Activated CD8-positive, alpha-beta T cell treated with anti-CD3 and anti-CD28 coated beads, Interleukin-2, amount 10 ng/mL, durations not matched to agents 7 days and 5 days (primary cell): ENCODE results near the gene NME7. TPM values are rescaled to one million over a fixed set of nuclear protein-coding genes. Genes with fewer than 3 reads are reported as not detected.
A peak's percentile ranks its signal among the peaks of the same experiment; 100 is the strongest.
"Not testable (repeated sequence)": the region's sequence is repeated elsewhere in the genome, so short reads cannot be mapped to it uniquely, and the experiment has no call there.

Source experiments
- ATAC-seq: fragments of 150-1000 bp; cut with Tn5 transposase; one replicate; pipeline ENCODE4 v1.10.0; 2021; ENCODE audit warnings: moderate library complexity
- CTCF ChIA-PET: fragments of 350-600 bp; sonication (Branson Sonifier 250); formaldehyde crosslinking; loops from one replicate; lab custom pipeline; 2021; ENCODE audit warnings: antibody characterized with exemption; lab: Charles Lee
- POLR2A ChIA-PET: fragments of 350-600 bp; sonication (Branson Sonifier 250); formaldehyde crosslinking; loops from one replicate; lab custom pipeline; 2021; ENCODE audit warnings: antibody characterized with exemption; lab: Charles Lee
- DNase-seq: peaks from one replicate; pipeline ENCODE4 v3.0.0-alpha.2; 2020
- H3K27ac Mint-ChIP-seq: one replicate; pipeline ENCODE4 v1.8.0; 2021; ENCODE audit warnings: mild to moderate bottlenecking, mixed read lengths
- H3K27me3 Mint-ChIP-seq: one replicate; pipeline ENCODE4 v1.8.0; 2021; ENCODE audit warnings: low read depth, mixed read lengths
- H3K36me3 Mint-ChIP-seq: one replicate; pipeline ENCODE4 v1.8.0; 2021; ENCODE audit warnings: low read depth, mixed read lengths
- H3K4me1 Mint-ChIP-seq: one replicate; pipeline ENCODE4 v1.8.0; 2021; ENCODE audit warnings: low read depth, mixed read lengths
- H3K4me3 Mint-ChIP-seq: one replicate; pipeline ENCODE4 v1.8.0; 2021; ENCODE audit warnings: mild to moderate bottlenecking, mixed read lengths
- H3K9me3 Mint-ChIP-seq: one replicate; pipeline ENCODE4 v1.8.0; 2022; ENCODE audit warnings: mixed read lengths; ENCODE audit not compliant: insufficient read depth
- total RNA-seq, 2 experiments: library from RNA; stranded (reverse); gene quantifications; one replicate each; pipeline ENCODE4 v1.2.3, GENCODE V29; 2021

Gene NME7
- total RNA-seq, 2 experiments from 2014 or later = 20.9 to 23.2 TPM

DNA sequence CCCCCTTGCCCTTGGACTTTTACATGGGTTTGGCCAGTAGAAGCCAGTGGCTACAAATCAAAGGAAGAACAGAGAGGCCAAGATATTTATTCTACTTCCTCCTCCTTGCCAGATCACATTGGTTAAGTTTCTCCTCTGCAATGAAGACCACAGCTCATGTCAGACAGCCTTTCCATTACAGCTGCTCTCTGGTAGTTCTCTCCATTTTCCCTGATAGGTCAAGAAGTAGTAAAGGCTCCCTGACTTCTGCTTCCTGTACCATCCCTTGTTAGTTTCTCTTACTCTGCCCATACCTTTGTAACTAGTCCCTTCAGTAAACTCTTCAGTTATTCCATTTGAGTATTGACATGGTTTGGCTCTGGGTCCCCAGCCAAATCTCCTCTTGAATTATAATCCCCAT is 27.8 kb downstream of the NME7 start:
- H3K4me1 Mint-ChIP-seq = peaks cover 17% of the 10 kb centered on the region
- peak; percentile 58 for ATAC-seq

DNA sequence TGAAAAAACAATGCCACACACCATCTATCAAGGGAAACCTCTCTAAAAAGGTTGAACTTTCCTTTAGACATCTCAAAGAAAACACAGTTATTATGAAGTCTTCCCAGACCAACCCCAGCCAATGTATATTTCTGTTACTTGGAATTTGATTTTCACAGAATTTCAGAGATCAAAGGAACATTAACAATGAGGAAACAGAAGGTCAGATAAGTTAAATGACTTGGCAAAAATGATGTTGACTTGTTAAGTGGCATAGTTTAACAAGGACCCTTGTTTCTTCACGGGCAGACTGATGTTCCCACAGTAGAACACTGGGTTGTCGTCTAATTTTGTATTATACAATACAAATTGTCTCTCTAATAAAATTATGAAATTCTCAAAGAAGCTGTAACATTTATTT is 29.0 kb downstream of the NME7 start:
- ChIA-PET POLR2A (no interaction called here), CTCF (interaction anchor here (0.9 to 2.7 kb wide), 3 partner anchors 10 to 735 kb away, joined by 3 to 13 read pairs (median 5); no protein-coding TSS in a partner anchor)
- H3K36me3 Mint-ChIP-seq = peaks cover 34% of the 10 kb centered on the region
- no peaks in the 10 kb centered on the region for H3K9me3 Mint-ChIP-seq
- H3K27me3 Mint-ChIP-seq = no peaks in the 10 kb centered on the region
- peaks cover 17% of the 10 kb centered on the region for H3K4me1 Mint-ChIP-seq
- H3K27ac Mint-ChIP-seq = no peak overlapping the region
- H3K4me3 Mint-ChIP-seq = no peak overlapping the region
- no peak for ATAC-seq
- DNase-seq = no peak

More for the DNA sequence above, 27.8 kb downstream of the NME7 start:
- H3K36me3 Mint-ChIP-seq = peaks cover 32% of the 10 kb centered on the region
- CTCF ChIA-PET = interaction anchor here (1.5 to 2.7 kb wide), 2 partner anchors 9 to 736 kb away, joined by 5 to 13 read pairs; no protein-coding TSS in a partner anchor
- POLR2A ChIA-PET = no interaction called here
- H3K9me3 Mint-ChIP-seq = no peaks in the 10 kb centered on the region
- DNase-seq = no peak
- no peak overlapping the region for H3K4me3 Mint-ChIP-seq
- peak overlapping the region; percentile 13 for H3K27ac Mint-ChIP-seq
- no peaks in the 10 kb centered on the region for H3K27me3 Mint-ChIP-seq

DNA sequence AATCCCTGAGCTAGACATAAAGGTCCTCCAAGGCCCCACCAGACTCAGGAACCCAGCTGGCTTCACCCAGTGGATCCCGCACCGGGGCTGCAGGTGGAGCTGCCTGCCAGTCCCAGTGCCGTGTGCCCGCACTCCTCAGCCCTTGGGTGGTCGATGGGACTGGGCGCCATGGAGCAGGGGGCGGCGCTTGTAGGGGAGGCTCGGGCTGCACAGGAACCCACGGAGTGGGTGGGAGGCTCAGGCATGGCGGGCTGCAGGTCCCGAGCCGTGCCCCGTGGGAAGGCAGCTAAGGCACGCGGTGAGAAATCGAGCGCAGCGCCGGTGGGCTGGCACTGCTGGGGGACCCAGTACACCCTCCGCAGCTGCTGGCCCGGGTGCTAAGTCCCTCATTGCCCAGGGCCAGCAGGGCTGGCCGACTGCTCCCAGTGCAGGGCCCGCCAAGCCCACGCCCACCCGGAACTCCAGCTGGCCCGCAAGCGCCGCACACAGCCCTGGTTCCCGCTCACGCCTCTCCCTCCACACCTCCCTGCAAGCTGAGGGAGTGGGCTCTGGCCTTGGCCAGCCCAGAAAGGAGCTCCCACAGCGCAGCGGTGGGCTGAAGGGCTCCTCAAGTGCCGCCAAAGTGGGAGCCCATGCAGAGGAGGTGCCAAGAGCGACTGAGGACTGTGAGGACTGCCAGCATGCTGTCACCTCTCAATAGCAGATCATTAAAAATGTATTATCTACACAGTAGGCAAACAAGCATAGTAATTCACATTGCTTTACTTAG is 30.5 kb downstream of the NME7 start:
- H3K4me1 Mint-ChIP-seq = peaks cover 17% of the 10 kb centered on the region
- CTCF ChIA-PET = interaction anchor here (1.3 kb wide), 1 partner anchor 11 kb away, joined by 7 read pairs; no protein-coding TSS in a partner anchor
- POLR2A ChIA-PET = interaction anchor here (0.6 kb wide), 1 partner anchor 172 kb away, joined by 3 read pairs; no protein-coding TSS in a partner anchor
- H3K27ac Mint-ChIP-seq, DNase-seq, H3K4me3 Mint-ChIP-seq, ATAC-seq, H3K9me3 Mint-ChIP-seq, H3K27me3 Mint-ChIP-seq: not testable (repeated sequence)
- H3K36me3 Mint-ChIP-seq = peaks cover 34% of the 10 kb centered on the region

DNA sequence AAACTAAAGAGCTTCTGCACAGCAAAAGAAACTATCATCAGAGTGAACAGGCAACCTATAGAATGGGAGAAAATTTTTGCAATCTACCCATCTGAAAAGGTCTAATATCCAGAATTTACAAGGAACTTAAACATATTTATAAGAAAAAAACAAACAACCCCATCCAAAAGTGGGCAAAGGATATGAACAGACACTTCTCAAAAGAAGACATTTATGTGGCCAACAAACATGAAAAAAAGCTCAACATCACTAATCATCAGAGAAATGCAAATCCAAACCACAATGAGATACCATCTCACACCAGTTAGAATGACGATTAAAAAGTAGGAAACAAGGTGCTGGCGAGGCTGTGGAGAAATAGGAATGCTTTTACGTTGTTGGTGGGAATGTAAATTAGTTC is 32.9 kb downstream of the NME7 start:
- DNase-seq, H3K27me3 Mint-ChIP-seq, ATAC-seq, POLR2A ChIA-PET, H3K27ac Mint-ChIP-seq, H3K4me3 Mint-ChIP-seq: not testable (repeated sequence)
- Mint-ChIP-seq H3K4me1 (peaks cover 15% of the 10 kb centered on the region), H3K36me3 (peaks cover 28% of the 10 kb centered on the region), H3K9me3 (peaks cover 17% of the 10 kb centered on the region)
- CTCF ChIA-PET = interaction anchor here (1.5 kb wide), 1 partner anchor 14 kb away, joined by 4 read pairs; no protein-coding TSS in a partner anchor

DNA sequence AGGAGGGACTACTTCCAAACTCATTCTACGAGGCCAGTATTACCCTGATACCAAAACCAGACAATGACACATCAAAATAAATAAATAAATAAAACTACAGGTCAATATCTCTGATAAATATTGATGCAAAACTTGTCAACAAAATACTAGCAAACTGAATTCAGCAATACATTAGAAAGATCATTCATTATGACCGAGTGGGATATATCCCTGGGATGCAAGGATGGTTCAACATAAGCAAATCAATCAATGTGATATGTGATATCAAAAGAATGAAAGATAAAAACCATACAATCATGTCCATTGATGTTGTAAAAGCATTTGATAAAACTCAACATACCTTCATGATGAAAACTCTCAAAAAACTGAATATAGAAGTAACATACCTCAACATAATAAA is 36.7 kb downstream of the NME7 start:
- ATAC-seq = no peak
- CTCF ChIA-PET = no interaction called here
- no peak overlapping the region for H3K4me3 Mint-ChIP-seq

DNA sequence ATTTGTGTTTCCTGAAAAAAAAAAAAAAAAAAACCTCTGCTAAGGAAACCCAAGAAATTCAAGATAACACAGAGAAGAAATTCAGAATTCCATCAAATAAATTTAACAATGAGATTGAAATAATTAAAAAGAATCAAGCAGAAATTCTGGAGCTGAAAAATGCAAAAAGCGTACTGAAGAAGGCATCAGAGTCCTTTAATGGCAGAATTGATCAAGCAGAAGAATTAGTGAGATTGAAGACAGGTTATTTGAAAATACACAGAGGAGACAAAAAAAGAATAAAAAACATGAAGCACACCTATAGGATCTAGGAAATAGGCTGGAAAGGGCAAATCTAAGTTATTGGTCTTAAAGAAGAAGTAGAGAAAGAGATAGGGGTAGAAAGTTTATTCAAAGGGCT is 38.2 kb downstream of the NME7 start:
- no peak overlapping the region for H3K4me3 Mint-ChIP-seq
- ChIA-PET POLR2A (no interaction called here), CTCF (no interaction called here)
- H3K27me3 Mint-ChIP-seq = no peaks in the 10 kb centered on the region
- H3K27ac Mint-ChIP-seq = no peak overlapping the region
- ATAC-seq = no peak
- H3K4me1 Mint-ChIP-seq = peaks cover 10% of the 10 kb centered on the region
- peaks cover 11% of the 10 kb centered on the region for H3K36me3 Mint-ChIP-seq
- H3K9me3 Mint-ChIP-seq = peaks cover 29% of the 10 kb centered on the region
- DNase-seq = no peak

More for the DNA sequence above, 36.7 kb downstream of the NME7 start:
- no peaks in the 10 kb centered on the region for H3K27me3 Mint-ChIP-seq
- peaks cover 10% of the 10 kb centered on the region for H3K4me1 Mint-ChIP-seq
- peaks cover 29% of the 10 kb centered on the region for H3K9me3 Mint-ChIP-seq
- H3K36me3 Mint-ChIP-seq = peaks cover 22% of the 10 kb centered on the region
- POLR2A ChIA-PET = no interaction called here
- no peak for DNase-seq
- H3K27ac Mint-ChIP-seq = no peak overlapping the region

DNA sequence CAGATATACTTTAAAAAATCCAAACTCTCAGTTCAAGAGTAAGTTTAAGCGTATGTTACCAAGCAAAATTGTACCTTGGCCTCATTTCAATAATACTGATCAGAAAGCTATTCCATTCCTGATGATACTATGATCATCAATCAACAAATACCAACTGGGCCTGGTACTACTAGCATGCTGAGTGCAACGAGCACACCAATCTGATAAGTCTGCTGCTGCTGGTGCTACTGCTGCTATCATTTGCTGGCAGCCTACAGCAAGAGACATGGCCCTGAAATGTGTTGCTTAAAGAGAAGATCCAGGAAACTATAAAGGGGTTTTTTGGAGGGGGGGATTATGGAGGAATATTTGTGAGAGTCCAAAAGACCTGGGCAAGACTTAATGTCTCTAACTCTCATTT is 39.7 kb downstream of the NME7 start:
- Mint-ChIP-seq H3K27ac (no peak overlapping the region), H3K4me3 (no peak overlapping the region), H3K27me3 (no peaks in the 10 kb centered on the region), H3K9me3 (peaks cover 29% of the 10 kb centered on the region), H3K4me1 (peaks cover 10% of the 10 kb centered on the region), H3K36me3 (peaks cover 11% of the 10 kb centered on the region)
- ChIA-PET CTCF (no interaction called here), POLR2A (no interaction called here)
- no peak for ATAC-seq
- no peak for DNase-seq

DNA sequence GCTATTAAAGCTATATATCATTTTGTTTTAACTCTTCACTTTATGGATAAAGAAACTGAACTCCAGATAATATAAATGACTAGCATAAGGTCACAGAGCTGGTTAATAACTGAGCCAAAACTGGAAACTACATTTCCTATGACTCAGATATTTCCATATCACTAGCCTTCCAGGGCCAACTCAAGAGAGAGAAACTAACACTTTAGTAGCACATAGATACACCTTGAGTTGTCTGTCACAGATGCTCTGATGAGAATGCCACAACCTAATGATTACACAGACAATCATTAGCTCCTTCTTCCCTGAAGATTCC is 40.7 kb downstream of the NME7 start:
- peaks cover 10% of the 10 kb centered on the region for H3K4me1 Mint-ChIP-seq
- no peaks in the 10 kb centered on the region for H3K27me3 Mint-ChIP-seq
- peaks cover 28% of the 10 kb centered on the region for H3K9me3 Mint-ChIP-seq
- H3K4me3 Mint-ChIP-seq = no peak overlapping the region
- DNase-seq (no peak), ATAC-seq (peak; percentile 15)
- ChIA-PET POLR2A (interaction anchor here (0.6 kb wide), 1 partner anchor 1064 kb away, joined by 4 read pairs; no protein-coding TSS in a partner anchor), CTCF (interaction anchor here (0.5 to 2.3 kb wide), 4 partner anchors 22 to 985 kb away, joined by 3 to 10 read pairs (median 4); no protein-coding TSS in a partner anchor)
- H3K27ac Mint-ChIP-seq = no peak overlapping the region
- H3K36me3 Mint-ChIP-seq = peaks cover 11% of the 10 kb centered on the region

DNA sequence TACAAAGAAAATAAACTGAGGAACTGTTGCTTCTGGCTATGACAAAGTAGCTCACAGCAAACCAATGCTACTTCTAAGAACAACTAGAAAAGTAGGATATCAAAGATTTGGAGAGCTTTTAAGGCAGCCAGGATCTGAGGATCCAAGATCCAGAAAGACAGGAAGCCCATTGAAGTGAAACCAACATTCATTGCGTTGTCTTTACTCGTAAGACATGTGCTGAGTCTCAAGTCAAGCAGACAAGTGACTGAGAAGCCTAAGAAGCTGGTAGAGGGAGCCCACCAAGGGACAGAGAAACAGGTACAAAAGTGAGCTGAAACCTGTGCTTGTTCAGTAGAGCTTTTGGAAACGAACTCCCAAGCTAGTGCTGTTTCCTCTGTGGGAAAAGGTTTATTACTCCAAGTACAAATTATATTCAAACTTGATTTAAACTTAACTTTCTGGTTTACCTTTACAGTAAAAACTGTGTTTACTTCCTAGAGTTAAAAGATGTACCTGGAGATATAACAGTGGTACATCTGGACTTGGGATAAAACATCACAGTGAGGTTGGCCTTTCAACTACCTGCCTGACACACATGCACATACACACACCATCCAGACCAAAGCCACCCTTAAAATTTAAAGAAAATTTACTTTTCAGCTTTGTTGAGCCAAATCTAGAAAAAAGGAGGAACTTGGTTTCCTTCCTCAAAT is 41.2 kb downstream of the NME7 start:
- Mint-ChIP-seq H3K9me3 (peaks cover 23% of the 10 kb centered on the region), H3K36me3 (peaks cover 13% of the 10 kb centered on the region), H3K4me1 (peaks cover 10% of the 10 kb centered on the region), H3K4me3 (no peak overlapping the region), H3K27me3 (no peaks in the 10 kb centered on the region), H3K27ac (no peak overlapping the region)
- CTCF ChIA-PET = interaction anchor here (1.0 to 2.3 kb wide), 3 partner anchors 22 to 984 kb away, joined by 3 to 10 read pairs (median 6); no protein-coding TSS in a partner anchor
- POLR2A ChIA-PET = interaction anchor here (0.6 kb wide), 1 partner anchor 1064 kb away, joined by 4 read pairs; no protein-coding TSS in a partner anchor
- no peak for ATAC-seq
- DNase-seq = no peak

DNA sequence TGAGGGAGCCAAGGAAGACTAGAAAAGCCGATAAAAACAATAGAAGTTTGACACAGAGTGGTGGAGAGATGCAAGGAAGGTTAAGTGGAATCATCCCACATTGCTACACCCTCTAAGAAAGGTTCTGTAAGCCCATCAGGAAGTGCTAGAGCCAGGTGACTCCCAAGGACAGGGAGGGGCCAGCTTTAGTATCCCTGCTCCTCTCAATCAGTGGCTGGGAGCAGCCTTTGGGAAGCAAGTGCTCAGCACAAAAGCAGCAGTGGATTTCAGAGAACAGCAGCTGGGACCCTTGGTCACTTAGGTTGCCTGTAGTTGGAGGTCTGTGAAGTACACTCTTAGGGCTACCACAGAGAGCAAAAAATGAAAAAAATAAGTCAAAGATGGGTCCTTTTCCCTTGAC is 42.5 kb downstream of the NME7 start:
- CTCF ChIA-PET = interaction anchor here (2.3 kb wide), 1 partner anchor 721 kb away, joined by 10 read pairs; no protein-coding TSS in a partner anchor
- POLR2A ChIA-PET = no interaction called here

DNA sequence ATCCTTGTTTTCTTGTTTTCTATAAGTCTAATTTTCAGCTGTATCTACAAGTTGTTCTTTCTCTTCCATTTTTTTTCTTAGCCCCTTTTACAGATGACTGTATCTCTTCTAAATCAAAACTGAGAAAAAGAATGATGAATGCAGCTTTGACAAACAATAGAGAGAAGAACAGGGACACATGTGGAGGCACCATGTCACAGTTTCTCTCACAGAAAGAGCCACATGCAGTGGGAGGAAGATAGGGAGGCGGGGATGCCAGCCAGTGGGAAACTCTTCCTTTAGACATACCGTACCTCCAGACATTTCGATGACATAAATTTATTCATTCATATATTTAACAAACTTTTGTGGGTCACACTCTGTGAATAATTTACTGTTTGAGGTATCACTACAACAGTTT is 45.5 kb downstream of the NME7 start:
- Mint-ChIP-seq H3K27me3 (no peaks in the 10 kb centered on the region), H3K27ac (no peak overlapping the region), H3K4me1 (peaks cover 6% of the 10 kb centered on the region), H3K4me3 (no peak overlapping the region), H3K9me3 (no peaks in the 10 kb centered on the region), H3K36me3 (peaks cover 1% of the 10 kb centered on the region)
- POLR2A ChIA-PET = no interaction called here
- no peak for DNase-seq
- no peak for ATAC-seq
- CTCF ChIA-PET = no interaction called here

More for the DNA sequence above, 42.5 kb downstream of the NME7 start:
- DNase-seq (no peak), ATAC-seq (no peak)
- peaks cover 14% of the 10 kb centered on the region for H3K9me3 Mint-ChIP-seq
- H3K4me3 Mint-ChIP-seq = no peak overlapping the region
- no peak overlapping the region for H3K27ac Mint-ChIP-seq
- peaks cover 9% of the 10 kb centered on the region for H3K4me1 Mint-ChIP-seq
- H3K36me3 Mint-ChIP-seq = peaks cover 10% of the 10 kb centered on the region
- no peaks in the 10 kb centered on the region for H3K27me3 Mint-ChIP-seq
